GM19240 (cell line): Measurements from ENCODE around the gene LPGAT1.
"Not testable (repeated sequence)": the region's sequence is repeated elsewhere in the genome, so short reads cannot be mapped to it uniquely, and the experiment has no call there.

Experiments
- DNase-seq: peaks from one replicate; pipeline ENCODE4 v3.0.0; 2011; ENCODE audit warnings: low spot score; ENCODE audit not compliant: insufficient read length

The LPGAT1 gene

DNA sequence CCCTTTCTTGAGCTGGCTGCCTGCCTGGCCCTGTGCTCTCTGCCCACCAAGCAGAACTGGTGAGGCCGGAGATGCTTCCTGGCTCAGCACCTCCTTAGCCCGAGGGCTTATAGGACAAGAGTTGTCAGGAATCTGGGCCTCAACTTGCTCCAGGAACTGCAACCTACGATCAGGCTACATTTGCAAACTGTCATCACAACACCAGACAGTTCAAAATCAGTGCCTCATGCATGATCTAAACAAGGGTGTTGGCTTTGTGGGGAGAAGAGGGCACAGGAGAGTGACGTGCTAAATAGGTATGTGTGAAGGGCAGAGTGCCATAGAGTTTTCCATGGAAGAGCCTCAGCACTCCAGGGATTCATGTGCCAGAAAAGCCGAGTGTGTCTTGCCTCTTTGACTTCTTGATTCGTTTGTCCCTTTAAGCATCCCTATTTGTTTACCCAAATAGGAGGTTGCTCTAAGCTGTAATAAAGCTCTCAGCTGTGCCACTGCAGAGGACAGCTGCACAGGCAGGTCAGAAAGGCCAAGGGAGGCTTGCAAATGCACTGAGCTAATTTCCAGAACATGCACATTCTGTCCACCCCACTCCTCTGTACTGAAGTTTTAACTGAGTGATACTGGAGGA is 125.0 kb downstream of the LPGAT1 start:
- DNase-seq = no peak

DNA sequence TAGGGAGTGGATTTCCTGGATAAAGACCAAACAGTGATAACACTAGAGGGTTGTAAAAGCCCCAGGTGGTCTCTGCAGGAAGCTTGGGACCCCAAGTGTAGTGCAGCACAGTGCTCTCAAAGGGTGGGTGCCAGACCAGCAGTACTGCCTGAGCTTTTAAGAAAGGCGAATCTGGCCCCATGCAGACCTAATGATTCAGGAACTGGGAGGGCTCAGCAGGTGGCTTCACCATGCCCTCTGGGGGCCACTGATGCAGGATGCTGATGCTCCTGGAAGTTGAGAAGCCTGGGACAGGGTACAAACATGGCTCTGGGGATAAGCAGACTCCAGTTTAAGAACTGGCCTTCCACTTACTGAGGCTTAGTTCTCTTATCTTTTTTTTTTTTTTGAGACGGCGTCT is 126.0 kb downstream of the LPGAT1 start:
- DNase-seq = no peak

DNA sequence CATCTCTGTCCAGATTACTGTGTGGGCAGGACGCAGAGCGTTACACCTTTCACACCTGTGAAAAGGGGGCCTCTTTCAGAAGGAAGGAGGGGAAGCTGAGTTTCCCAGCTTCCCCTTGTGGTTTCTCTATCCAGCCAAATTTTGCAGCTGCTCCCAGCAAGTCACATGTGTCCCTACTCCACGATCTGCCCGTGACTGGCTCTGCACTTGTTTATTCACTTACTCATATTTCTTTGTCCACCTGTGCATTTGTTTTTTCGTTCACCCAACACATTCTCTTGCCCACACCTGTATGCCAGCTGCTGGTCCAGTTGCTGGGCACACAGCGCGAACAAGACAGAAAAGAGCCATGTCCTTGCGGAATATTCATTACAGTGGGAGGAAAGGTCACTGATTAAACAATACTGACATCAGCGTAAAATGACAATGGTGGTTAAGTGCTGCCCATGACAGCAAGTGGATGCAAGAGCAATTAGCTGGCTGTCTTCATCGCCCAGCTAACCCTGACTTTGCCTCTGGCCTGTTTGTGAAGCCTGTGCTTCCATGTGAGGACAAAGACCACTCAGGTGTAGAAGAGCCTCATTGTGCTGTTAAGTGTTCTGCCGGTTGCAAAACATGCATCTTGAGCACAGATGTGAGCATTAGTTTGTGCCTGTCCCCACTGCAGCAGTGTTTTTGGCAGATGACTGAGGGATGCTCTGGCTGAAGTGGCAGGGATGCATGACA is 126.6 kb downstream of the LPGAT1 start:
- DNase-seq = no peak

DNA sequence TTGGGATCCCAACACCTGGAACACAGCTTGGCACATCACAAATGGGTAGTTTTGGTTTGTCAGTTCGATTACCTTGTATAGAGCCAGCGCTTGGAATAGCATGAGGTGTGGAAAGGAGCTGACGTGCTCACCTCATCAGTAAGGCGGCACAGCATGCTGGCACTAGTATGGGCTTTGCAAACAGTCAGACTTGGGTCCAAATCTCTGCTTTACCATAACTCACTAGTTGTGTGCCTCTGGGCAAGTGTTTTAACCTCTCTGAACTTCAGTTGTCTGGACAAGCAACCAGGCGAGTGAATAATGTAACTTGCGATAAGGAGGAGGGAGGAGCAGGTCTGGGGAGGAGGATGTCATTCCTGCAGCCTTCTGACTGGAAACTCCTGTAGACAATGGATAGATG is 128.8 kb downstream of the LPGAT1 start:
- no peak for DNase-seq

GRCh38 chr1:211699059-211699458 is 131.5 kb downstream of the LPGAT1 start:
- DNase-seq = no peak

GRCh38 chr1:211698161-211699026 is 132.2 kb downstream of the LPGAT1 start:
- peak; percentile 63 for DNase-seq

DNA sequence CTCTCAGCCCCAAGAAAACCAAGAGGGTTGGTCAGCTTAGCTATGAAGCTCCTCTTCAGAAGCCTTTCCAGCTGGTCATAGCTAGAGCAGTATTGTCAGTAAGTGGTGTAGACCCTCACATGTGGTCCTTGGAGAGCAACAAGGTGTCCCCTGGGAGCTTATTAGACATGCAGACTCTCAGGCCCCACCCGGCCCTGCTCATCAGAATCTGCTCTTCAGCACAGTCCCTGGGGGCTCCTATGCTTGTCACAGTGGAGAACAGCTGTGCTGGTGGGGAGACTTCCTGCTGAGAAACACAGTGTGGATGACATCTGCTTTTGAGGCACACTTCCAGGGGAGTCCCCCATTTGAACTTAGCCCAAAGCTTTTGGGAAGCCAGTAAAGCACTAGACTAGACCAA is 133.2 kb downstream of the LPGAT1 start:
- no peak for DNase-seq

- DNase-seq = no peak
Measured at GRCh38 chr1:211695135-211695816, 135.3 kb downstream of the LPGAT1 start.

- not testable (repeated sequence) for DNase-seq
Measured at GRCh38 chr1:211693911-211694310, 136.7 kb downstream of the LPGAT1 start.
